ENCODE results near the gene ZBTB7A. TPM values are rescaled to one million over a fixed set of nuclear protein-coding genes. Genes with fewer than 3 reads are reported as not detected.
A peak's percentile ranks its signal among the peaks of the same experiment; 100 is the strongest.

The ZBTB7A gene
- total RNA-seq, 4 donors from 2014 or later, result 10.8 to 72.9 (median 14.1) TPM

- no peak for TF ChIP-seq CTCF (IDR thresholded peaks at IDR 0.05)
- Histone ChIP-seq H3K27me3 (no peaks in the 10 kb centered on the region), H3K36me3 (no peaks in the 10 kb centered on the region), H3K9me3 (no peaks in the 10 kb centered on the region), H3K4me3 (no peak overlapping the region), H3K4me1 (peaks cover 0 to 23% of the 10 kb centered on the region in 2 donors), H3K27ac (no peak overlapping the region)
- intact Hi-C loops (cut with DNase I; ENCODE audit: low total_unique reads), result no loop called here
- DNase-seq, result no peak
These were observed 49.6 kb downstream of the ZBTB7A start for GRCh38 chr19:4016903-4017638.

- Histone ChIP-seq H3K36me3 (no peaks in the 10 kb centered on the region), H3K4me1 (peaks cover 0 to 24% of the 10 kb centered on the region in 2 donors), H3K27ac (peak overlapping the region; percentile 57 to 65), H3K4me3 (no peak overlapping the region), H3K27me3 (no peaks in the 10 kb centered on the region), H3K9me3 (no peaks in the 10 kb centered on the region)
- DNase-seq, result no peak
- intact Hi-C loops (cut with DNase I; ENCODE audit: low total_unique reads), result no loop called here
- no peak for TF ChIP-seq POLR2A (IDR thresholded peaks at IDR 0.05)
- TF ChIP-seq CTCF (IDR thresholded peaks at IDR 0.05), result no peak
These were observed 50.2 kb downstream of the ZBTB7A start for GRCh38 chr19:4016486-4016885.

GRCh38 chr19:4015705-4016402, 50.8 kb downstream of the ZBTB7A start:
- Histone ChIP-seq H3K27ac (peak overlapping the region; percentile 57 to 65), H3K36me3 (no peaks in the 10 kb centered on the region), H3K27me3 (no peaks in the 10 kb centered on the region), H3K4me1 (peaks cover 0 to 28% of the 10 kb centered on the region in 2 donors), H3K9me3 (no peaks in the 10 kb centered on the region), H3K4me3 (no peak overlapping the region)
- TF ChIP-seq POLR2A (IDR thresholded peaks at IDR 0.05) (no peak), CTCF (IDR thresholded peaks at IDR 0.05) (no peak)
- intact Hi-C loops (cut with DNase I; ENCODE audit: low total_unique reads), result no loop called here
- DNase-seq, result peak; percentile 43 to 63

GRCh38 chr19:4014541-4015491, 51.9 kb downstream of the ZBTB7A start:
- intact Hi-C loops (cut with DNase I; ENCODE audit: low total_unique reads), result no loop called here
- peaks cover 0 to 39% of the 10 kb centered on the region in 2 donors for H3K4me1 ChIP-seq
- no peaks in the 10 kb centered on the region for H3K9me3 ChIP-seq
- no peak for DNase-seq
- TF ChIP-seq CTCF (IDR thresholded peaks at IDR 0.05), result no peak
- no peak for TF ChIP-seq POLR2A (IDR thresholded peaks at IDR 0.05)
- peak overlapping the region; percentile 57 to 65 for H3K27ac ChIP-seq
- H3K4me3 ChIP-seq, result no peak overlapping the region
- H3K27me3 ChIP-seq, result no peaks in the 10 kb centered on the region
- H3K36me3 ChIP-seq, result no peaks in the 10 kb centered on the region
